Peyer's patch (tissue), 4 donors: ENCODE data around the gene ZNF829. TPM values are rescaled to one million over a fixed set of nuclear protein-coding genes. Genes with fewer than 3 reads are reported as not detected.

Experiments
- DNase-seq, 3 donors: peaks; one replicate each; pipeline ENCODE4 v3.0.0-alpha.2; 2017 to 2019
- H3K27ac ChIP-seq, 4 donors: fragments of 200-600 bp; sonication (generic); one replicate each; pipeline ENCODE4 v1.5.1; 2016 to 2019
- H3K27me3 ChIP-seq, 2 donors: fragments of 200-600 bp; sonication (generic); one replicate each; pipeline ENCODE4 v1.5.1; 2019
- H3K36me3 ChIP-seq, 3 donors: fragments of 200-600 bp; sonication (generic); one replicate each; pipeline ENCODE4 v1.5.1; 2016 to 2019
- H3K4me1 ChIP-seq, 4 donors: fragments of 200-600 bp; sonication (generic); one replicate each; pipeline ENCODE4 v1.5.1; 2016 to 2019
- H3K4me3 ChIP-seq, 4 donors: fragments of 200-600 bp; sonication (generic); 1 replicate in 3 of 4; 2 replicates in 1 of 4; pipeline ENCODE4 v1.5.1; 2016 to 2019; ENCODE audit warnings: mild to moderate bottlenecking in 1 of 4
- H3K9me3 ChIP-seq, 4 donors: fragments of 200-600 bp; sonication (generic); one replicate each; pipeline ENCODE4 v1.5.1; 2016 to 2019; ENCODE audit warnings: mild to moderate bottlenecking in 1 of 4
- CTCF ChIP-seq, 6 experiments: fragments of 450-650 bp in 4 of 6; fragments of 200-600 bp in 2 of 6; sonication (generic) in 1 of 6; IDR thresholded peaks; one replicate each; pipeline ENCODE4 v1.5.1; 2017 to 2019; ENCODE audit warnings: antibody characterized with exemption in 6 of 6, mild to moderate bottlenecking in 3 of 6, moderate library complexity in 1 of 6
- POLR2A ChIP-seq, 2 donors: fragments of 450-650 bp; IDR thresholded peaks; one replicate each; pipeline ENCODE4 v1.5.1; 2017; ENCODE audit warnings: antibody characterized with exemption in 2 of 2, mild to moderate bottlenecking in 2 of 2, moderate library complexity in 2 of 2
- small RNA-seq, 2 donors: library from RNA; depleted of rRNA; stranded (forward); fragments of <200 nt; gene quantifications; one replicate each; pipeline ENCODE3, GENCODE V24; 2016
- total RNA-seq, 4 donors: library from RNA; depleted of rRNA; stranded (reverse); fragments of >200 nt; gene quantifications; one replicate each; pipeline ENCODE4 v1.1.0, GENCODE V29; 2016

ZNF829 gene
- total RNA-seq, 4 donors from 2014 or later, result 1.1 to 2.0 (median 1.8) TPM

GRCh38 chr19:36849701-36850558, 66.2 kb downstream of the ZNF829 start:
- H3K27ac ChIP-seq, result peak overlapping the region; percentile 74 to 86 (median 82)
- H3K36me3 ChIP-seq, result peaks cover 0 to 25% (median 0%) of the 10 kb centered on the region in 3 donors
- peak in 1 of 2 donors; percentile 7 for TF ChIP-seq POLR2A (IDR thresholded peaks at IDR 0.05)
- peak in 1 of 6 experiments; percentile 10 for TF ChIP-seq CTCF (IDR thresholded peaks at IDR 0.05)

GRCh38 chr19:36847968-36848367, 68.1 kb downstream of the ZNF829 start:
- Histone ChIP-seq H3K27ac (no peak overlapping the region), H3K27me3 (no peaks in the 10 kb centered on the region), H3K4me1 (peaks cover 0 to 18% (median 0%) of the 10 kb centered on the region in 4 donors), H3K4me3 (no peak overlapping the region), H3K36me3 (peaks cover 0 to 9% (median 0%) of the 10 kb centered on the region in 3 donors), H3K9me3 (peaks cover 0 to 6% (median 0%) of the 10 kb centered on the region in 4 donors)
- no peak for DNase-seq
- no peak for TF ChIP-seq CTCF (IDR thresholded peaks at IDR 0.05)
- TF ChIP-seq POLR2A (IDR thresholded peaks at IDR 0.05), result no peak

More at GRCh38 chr19:36849701-36850558, 66.2 kb downstream of the ZNF829 start:
- DNase-seq, result peak; percentile 91 to 96 (median 92)
- H3K4me1 ChIP-seq, result peaks cover 0 to 18% (median 0%) of the 10 kb centered on the region in 4 donors
- H3K4me3 ChIP-seq, result peak overlapping the region; percentile 52 to 96 (median 76)
- no peaks in the 10 kb centered on the region for H3K27me3 ChIP-seq
- peaks cover 0 to 13% (median 0%) of the 10 kb centered on the region in 4 donors for H3K9me3 ChIP-seq

- Histone ChIP-seq H3K27me3 (no peaks in the 10 kb centered on the region), H3K4me1 (peaks cover 0 to 6% (median 5%) of the 10 kb centered on the region in 4 donors), H3K36me3 (peaks cover 0 to under 1% (median 0%) of the 10 kb centered on the region in 3 donors), H3K4me3 (peak overlapping the region; percentile 56 to 75 (median 63)), H3K27ac (peak overlapping the region; percentile 74 to 91 (median 86)), H3K9me3 (peaks cover 0 to 19% (median under 1%) of the 10 kb centered on the region in 4 donors)
- no peak for DNase-seq
- TF ChIP-seq CTCF (IDR thresholded peaks at IDR 0.05) (no peak), POLR2A (IDR thresholded peaks at IDR 0.05) (no peak)
Measured at GRCh38 chr19:36838784-36839324, 77.2 kb downstream of the ZNF829 start.

Small RNA genes lying within 50 kb of the gene (small RNA-seq; reads per million reads assigned to genes)
- gene RF00019, result 0 reads per million in 2 donors

Other genes with a start within 250 kb of the ZNF829 start
- 10 to 100 TPM in 1 of 4 donors, 1 to 10 TPM in 3; 5.4 to 14.9 (median 8.5) TPM for gene ZNF461, start 249.5 kb downstream of the ZNF829 start, total RNA-seq
- 10 to 100 TPM in 1 of 4 donors, 1 to 10 TPM in 3; 5.3 to 18.2 (median 8.7) TPM for gene ZNF567, start 228.7 kb downstream of the ZNF829 start, total RNA-seq
- gene ZNF850, start 143.5 kb downstream of the ZNF829 start, total RNA-seq, result 1 to 10 TPM; 1.9 to 3.3 (median 2.5) TPM
- gene ZNF790, start 77.9 kb downstream of the ZNF829 start, total RNA-seq, result 1 to 10 TPM; 3.2 to 6.6 (median 4.4) TPM
- gene ZNF345, start 65.4 kb downstream of the ZNF829 start, total RNA-seq, result 10 to 100 TPM in 1 of 4 donors, 1 to 10 TPM in 3; 3.0 to 19.8 (median 3.7) TPM
- gene ZNF568, start within 50 bp of the ZNF829 start, total RNA-seq, result 10 to 100 TPM in 1 of 4 donors, 1 to 10 TPM in 3; 2.7 to 17.3 (median 3.7) TPM
- gene ZNF420, start 162.1 kb upstream of the ZNF829 start, total RNA-seq, result 10 to 100 TPM in 1 of 4 donors, 1 to 10 TPM in 3; 1.9 to 17.3 (median 9.0) TPM